Transverse colon (tissue), 4 donors: Measurements from ENCODE around the gene TCF25. TPM values are rescaled to one million over a fixed set of nuclear protein-coding genes. Genes with fewer than 3 reads are reported as not detected.

ENCODE experiments used
- DNase-seq: peaks from one replicate; pipeline ENCODE4 v3.0.0-alpha.2; 2019
- H3K27ac ChIP-seq, 4 donors: fragments of 200-600 bp; sonication (generic); 2 replicates each; pipeline ENCODE4 v1.5.1; 2016 to 2018; ENCODE audit warnings: inconsistent platforms in 4 of 4
- H3K27me3 ChIP-seq: fragments of 200-600 bp; sonication (generic); 2 replicates; pipeline ENCODE4 v1.5.1; 2017; ENCODE audit warnings: inconsistent platforms
- H3K36me3 ChIP-seq, 4 donors: fragments of 200-600 bp; sonication (generic); 2 replicates each; pipeline ENCODE4 v1.5.1; 2017 to 2019; ENCODE audit warnings: inconsistent platforms in 4 of 4
- H3K4me1 ChIP-seq, 4 donors: fragments of 200-600 bp; sonication (generic); 2 replicates each; pipeline ENCODE4 v1.5.1; 2017 to 2020; ENCODE audit warnings: inconsistent platforms in 4 of 4
- H3K4me3 ChIP-seq, 4 donors: fragments of 200-600 bp; sonication (generic); 1 replicate in 1 of 4; 2 replicates in 3 of 4; pipeline versions ENCODE4 v1.5.1 to v1.6.1; 2017 to 2019; ENCODE audit warnings: inconsistent platforms in 4 of 4
- H3K9me3 ChIP-seq, 2 donors: fragments of 200-600 bp; sonication (generic); 2 replicates each; pipeline ENCODE4 v1.5.1; 2017 to 2019; ENCODE audit warnings: inconsistent platforms in 2 of 2
- CTCF ChIP-seq, 5 experiments: fragments of 200-600 bp in 3 of 5; fragments of 450-650 bp in 2 of 5; sonication (generic) in 3 of 5; IDR thresholded peaks; 1 replicate in 2 of 5; 2 replicates in 3 of 5; pipeline ENCODE4 v1.5.1; 2016 to 2017; ENCODE audit warnings: antibody characterized with exemption in 5 of 5, inconsistent platforms in 3 of 5, mild to moderate bottlenecking in 2 of 5, moderate library complexity in 1 of 5
- EP300 ChIP-seq: sonication (generic); formaldehyde crosslinking; IDR thresholded peaks from one replicate; pipeline ENCODE4 v1.6.1; 2017; ENCODE audit warnings: antibody characterized with exemption, low read depth
- POLR2A ChIP-seq: fragments of 450-650 bp; IDR thresholded peaks from one replicate; pipeline ENCODE4 v1.6.1; 2016; ENCODE audit warnings: antibody characterized with exemption, mild to moderate bottlenecking, moderate library complexity
- POLR2AphosphoS5 ChIP-seq, 3 donors: sonication (generic); formaldehyde crosslinking; IDR thresholded peaks; one replicate each; pipeline ENCODE4 v1.6.1; 2016; ENCODE audit warnings: antibody characterized with exemption in 3 of 3
- WGBS, 2 donors: methylation state at CpG; one replicate each; pipeline ENCODE4 v1.1.5; 2018; ENCODE audit warnings: low coverage in 1 of 2; 5-methylcytosine and 5-hydroxymethylcytosine counted together
- in situ Hi-C, 4 donors: fragments of 200-750 bp; cut with MboI; loops; one replicate each; pipeline versions ENCODE4 v1.15.0 to v1.15.1; 2017; ENCODE audit warnings: low sequenced_read_pairs in 3 of 4, low pct_ligation_motif_present in 1 of 4, low pct_unique_long_range_greater_than_20kb in 1 of 4
- intact Hi-C: fragments of 100-400 bp; cut with DNase I; formaldehyde crosslinking; loops from one replicate; pipeline ENCODE4 v1.15.1; 2023; ENCODE audit warnings: low total_unique reads
- total RNA-seq, 4 donors: library from RNA; depleted of rRNA; stranded (reverse); fragments of >200 nt; gene quantifications; one replicate each; pipeline ENCODE4 v1.1.0, GENCODE V29; 2016

TCF25 gene
- total RNA-seq, 4 donors from 2014 or later: 202 to 648 (median 354) TPM

GRCh38 chr16:89883346-89884040 lies 10.1 kb downstream of the TCF25 start:
- no peak overlapping the region for H3K27ac ChIP-seq
- H3K4me3 ChIP-seq: no peak overlapping the region
- 93% methylated on average over 28 of the region's 28 CpGs; no CpG with 5 or more reads in 1 of the 2 donors for WGBS, 2 donors
- no peaks in the 10 kb centered on the region for H3K4me1 ChIP-seq
- DNase-seq: no peak
- no peaks in the 10 kb centered on the region for H3K27me3 ChIP-seq
- in situ Hi-C loops (no loop called here), intact Hi-C loops (loop anchor here (1.0 kb wide), 1 partner anchor 26 kb away; no protein-coding TSS in a partner anchor)
- H3K9me3 ChIP-seq: no peaks in the 10 kb centered on the region
- TF ChIP-seq POLR2AphosphoS5 (IDR thresholded peaks at IDR 0.05) (no peak), POLR2A (no peak), EP300 (no peak), CTCF (IDR thresholded peaks at IDR 0.05) (no peak)
- peaks cover 0 to 67% (median 32%) of the 10 kb centered on the region in 4 donors for H3K36me3 ChIP-seq

- intact Hi-C loops (no loop called here), in situ Hi-C loops (no loop called here)
- H3K27ac ChIP-seq: no peak overlapping the region
- peaks cover 0 to 66% (median 34%) of the 10 kb centered on the region in 4 donors for H3K36me3 ChIP-seq
- H3K4me1 ChIP-seq: no peaks in the 10 kb centered on the region
- no peaks in the 10 kb centered on the region for H3K27me3 ChIP-seq
- H3K9me3 ChIP-seq: no peaks in the 10 kb centered on the region
- no peak for TF ChIP-seq EP300
- TF ChIP-seq CTCF (IDR thresholded peaks at IDR 0.05): no peak
- no peak for TF ChIP-seq POLR2A
- TF ChIP-seq POLR2AphosphoS5 (IDR thresholded peaks at IDR 0.05): no peak
- WGBS, 2 donors: 97% methylated on average over 8 of the region's 8 CpGs; no CpG with 5 or more reads in 1 of the 2 donors
- DNase-seq: no peak
- no peak overlapping the region for H3K4me3 ChIP-seq
Observed at GRCh38 chr16:89884041-89884421, 10.6 kb downstream of the TCF25 start.

- DNase-seq: no peak
- TF ChIP-seq POLR2A: no peak
- TF ChIP-seq CTCF (IDR thresholded peaks at IDR 0.05): no peak
- no peak for TF ChIP-seq POLR2AphosphoS5 (IDR thresholded peaks at IDR 0.05)
- no peak for TF ChIP-seq EP300
- H3K9me3 ChIP-seq: no peaks in the 10 kb centered on the region
- no peaks in the 10 kb centered on the region for H3K4me1 ChIP-seq
- peaks cover 0 to 88% (median 42%) of the 10 kb centered on the region in 4 donors for H3K36me3 ChIP-seq
- in situ Hi-C loops (no loop called here), intact Hi-C loops (no loop called here)
- no peak overlapping the region for H3K27ac ChIP-seq
- no peaks in the 10 kb centered on the region for H3K27me3 ChIP-seq
- no peak overlapping the region for H3K4me3 ChIP-seq
- 85 to 95% methylated on average over 5 to 14 of the region's 14 CpGs for WGBS, 2 donors
Observed at GRCh38 chr16:89887243-89887642, 13.9 kb downstream of the TCF25 start.

- no peak for DNase-seq
- WGBS, 2 donors: 79 to 90% methylated on average over 8 to 9 of the region's 9 CpGs
- Histone ChIP-seq H3K4me3 (no peak overlapping the region), H3K9me3 (no peaks in the 10 kb centered on the region), H3K27ac (no peak overlapping the region), H3K27me3 (no peaks in the 10 kb centered on the region), H3K4me1 (no peaks in the 10 kb centered on the region), H3K36me3 (peaks cover 0 to 79% (median 35%) of the 10 kb centered on the region in 4 donors)
- in situ Hi-C loops (no loop called here), intact Hi-C loops (no loop called here)
- TF ChIP-seq EP300 (no peak), POLR2AphosphoS5 (IDR thresholded peaks at IDR 0.05) (no peak), POLR2A (no peak), CTCF (IDR thresholded peaks at IDR 0.05) (no peak)
Observed at GRCh38 chr16:89890200-89890599, 16.8 kb downstream of the TCF25 start.
